ENCODE results near the gene SERTAD1. TPM values are rescaled to one million over a fixed set of nuclear protein-coding genes. Genes with fewer than 3 reads are reported as not detected.

Gene SERTAD1
- total RNA-seq, 1 donor from 2014 or later: 3.6 TPM

- no peak for DNase-seq
- Mint-ChIP-seq H3K9me3 (ENCODE audit: unreplicated experiment) (no peaks in the 10 kb centered on the region), H3K27ac (ENCODE audit: unreplicated experiment) (no peak overlapping the region), H3K27me3 (ENCODE audit: unreplicated experiment) (peaks cover 23% of the 10 kb centered on the region), H3K4me1 (ENCODE audit: low read depth, unreplicated experiment) (peaks cover 6% of the 10 kb centered on the region), H3K36me3 (ENCODE audit: unreplicated experiment) (no peaks in the 10 kb centered on the region), H3K4me3 (ENCODE audit: unreplicated experiment) (no peak overlapping the region)
- TF ChIP-seq CTCF (IDR thresholded peaks at IDR 0.05; ENCODE audit: partially characterized antibody, unreplicated experiment): no peak
Observed at GRCh38 chr19:40469011-40469410, 43.2 kb upstream of the SERTAD1 start.

GRCh38 chr19:40466985-40467734 is 41.4 kb upstream of the SERTAD1 start, which contains the start of gene SPTBN4:
SPTBN4 (plus strand) TSS chr19:40467001; CDS start chr19:40472622, 5,621 bp downstream.
- no peak for TF ChIP-seq CTCF (IDR thresholded peaks at IDR 0.05; ENCODE audit: partially characterized antibody, unreplicated experiment)
- Mint-ChIP-seq H3K27ac (ENCODE audit: unreplicated experiment) (peak within 1 kb of the TSS; percentile 60), H3K4me1 (ENCODE audit: low read depth, unreplicated experiment) (peaks cover 6% of the 10 kb centered on the region), H3K27me3 (ENCODE audit: unreplicated experiment) (peaks cover 23% of the 10 kb centered on the region), H3K4me3 (ENCODE audit: unreplicated experiment) (peak within 1 kb of the TSS; percentile 88), H3K36me3 (ENCODE audit: unreplicated experiment) (no peaks in the 10 kb centered on the region), H3K9me3 (ENCODE audit: unreplicated experiment) (no peaks in the 10 kb centered on the region)
- DNase-seq: no peak

GRCh38 chr19:40466219-40466984 is 40.6 kb upstream of the SERTAD1 start:
- peak overlapping the region; percentile 60 for H3K27ac Mint-ChIP-seq (ENCODE audit: unreplicated experiment)
- H3K4me3 Mint-ChIP-seq (ENCODE audit: unreplicated experiment): peak overlapping the region; percentile 88
- TF ChIP-seq CTCF (IDR thresholded peaks at IDR 0.05; ENCODE audit: partially characterized antibody, unreplicated experiment): no peak
- H3K36me3 Mint-ChIP-seq (ENCODE audit: unreplicated experiment): no peaks in the 10 kb centered on the region
- DNase-seq: no peak
- H3K27me3 Mint-ChIP-seq (ENCODE audit: unreplicated experiment): peaks cover 24% of the 10 kb centered on the region
- peaks cover 6% of the 10 kb centered on the region for H3K4me1 Mint-ChIP-seq (ENCODE audit: low read depth, unreplicated experiment)
- no peaks in the 10 kb centered on the region for H3K9me3 Mint-ChIP-seq (ENCODE audit: unreplicated experiment)

- no peaks in the 10 kb centered on the region for H3K36me3 Mint-ChIP-seq (ENCODE audit: unreplicated experiment)
- peak within 1 kb of the TSS; percentile 88 for H3K4me3 Mint-ChIP-seq (ENCODE audit: unreplicated experiment)
- peaks cover 6% of the 10 kb centered on the region for H3K4me1 Mint-ChIP-seq (ENCODE audit: low read depth, unreplicated experiment)
- no peak for TF ChIP-seq CTCF (IDR thresholded peaks at IDR 0.05; ENCODE audit: partially characterized antibody, unreplicated experiment)
- peaks cover 24% of the 10 kb centered on the region for H3K27me3 Mint-ChIP-seq (ENCODE audit: unreplicated experiment)
- peaks cover 1% of the 10 kb centered on the region for H3K9me3 Mint-ChIP-seq (ENCODE audit: unreplicated experiment)
- peak; percentile 100 for DNase-seq
- H3K27ac Mint-ChIP-seq (ENCODE audit: unreplicated experiment): peak within 1 kb of the TSS; percentile 60
Observed at GRCh38 chr19:40465557-40466218, 39.9 kb upstream of the SERTAD1 start, which contains the start of gene BLVRB. BLVRB (minus strand) TSS chr19:40465745; CDS start chr19:40465688, 57 bp downstream.
